GM18508 (cell line): ENCODE measurements around the gene CRYBG2.
"Not testable (repeated sequence)": the region's sequence is repeated elsewhere in the genome, so short reads cannot be mapped to it uniquely, and the experiment has no call there.

Experiments
- ATAC-seq: cut with Tn5 transposase; IDR thresholded peaks from one replicate; pipeline ENCODE4 v1.9.1; 2021; ENCODE audit warnings: moderate number of reproducible peaks; ENCODE audit not compliant: insufficient read depth, unreplicated experiment

The CRYBG2 gene

DNA sequence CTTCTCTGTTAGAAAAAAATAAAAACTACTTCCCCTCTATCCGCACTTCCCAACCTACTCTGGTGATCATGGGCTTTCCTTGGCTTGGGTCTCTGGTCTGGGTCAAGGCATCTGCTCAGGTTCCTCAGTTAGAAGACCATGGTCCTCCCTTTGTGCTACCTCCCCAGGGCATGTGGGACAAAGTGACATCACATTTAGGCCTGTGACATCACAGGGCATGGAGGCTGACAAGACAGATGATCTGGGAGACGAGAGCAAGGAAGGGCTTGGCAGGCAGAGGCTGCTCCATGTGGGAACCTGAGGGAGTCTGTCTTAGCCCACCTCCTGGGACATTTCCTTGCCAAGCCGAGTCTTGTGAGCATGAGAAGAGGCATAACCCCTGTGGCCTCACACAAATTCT is 18.7 kb upstream of the CRYBG2 start, which contains the start of gene ZNF683:
Gene ZNF683 (minus strand): TSS at position 140 of the 400 bp plus-strand sequence. CDS start 4,179 bp downstream, outside the sequence.
- not testable (repeated sequence) for ATAC-seq

DNA sequence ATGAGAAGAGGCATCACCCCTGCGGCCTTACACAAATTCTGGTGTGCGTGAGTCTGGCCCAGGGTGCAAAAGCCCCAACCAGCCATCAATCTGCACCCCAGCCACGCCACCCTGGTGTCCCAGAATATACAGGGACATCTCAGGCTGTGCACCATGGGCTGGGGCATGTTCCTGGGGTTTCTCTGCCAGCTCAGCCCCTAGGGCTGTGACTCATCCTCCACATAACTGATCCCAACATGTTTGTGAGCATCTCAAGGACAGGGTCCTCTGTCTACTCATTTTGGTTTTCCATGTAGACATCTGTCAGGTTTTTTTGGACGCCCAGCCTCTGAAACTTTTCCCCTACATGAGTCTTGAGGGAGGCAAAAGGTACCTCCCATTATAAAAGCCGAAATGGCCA is 18.1 kb upstream of the CRYBG2 start:
- ATAC-seq, result no peak

DNA sequence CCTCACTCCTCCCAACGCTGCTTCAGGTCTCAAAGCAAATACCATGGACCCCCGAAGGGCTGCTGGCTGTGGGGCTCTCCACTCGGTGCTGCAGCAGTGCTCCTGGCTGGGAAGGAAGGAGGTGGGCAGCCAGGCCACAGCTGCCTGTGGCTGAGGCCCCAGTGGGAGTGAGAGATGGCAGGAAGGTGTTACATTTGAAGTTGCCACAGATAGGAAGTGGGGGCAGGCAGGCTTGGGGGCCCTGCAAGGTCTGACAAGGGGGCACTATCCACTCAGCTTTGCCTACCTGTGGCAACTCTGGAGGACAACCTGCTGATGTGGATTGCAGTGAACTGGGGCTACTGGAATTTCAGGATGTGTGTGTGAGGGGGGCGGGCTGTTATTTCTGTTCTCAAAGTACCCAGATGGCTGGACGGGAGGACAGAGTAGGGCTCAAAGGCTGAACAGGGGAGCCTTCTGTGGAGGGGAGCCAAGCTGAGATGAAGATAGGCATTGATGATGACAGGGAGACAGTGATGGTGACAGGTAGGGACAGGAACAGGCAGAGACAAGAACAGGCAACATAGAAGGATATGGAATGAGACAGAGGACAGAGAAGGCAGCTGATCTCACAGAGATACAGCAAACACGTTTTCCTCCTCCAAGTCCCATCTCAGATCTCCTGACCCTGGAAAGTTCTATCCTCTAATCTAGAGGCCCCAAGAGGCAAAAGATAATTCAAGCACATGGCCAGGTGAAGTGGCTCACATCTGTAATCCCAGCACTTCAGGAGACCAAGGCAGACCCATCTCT is 16.9 kb upstream of the CRYBG2 start:
- no peak for ATAC-seq

DNA sequence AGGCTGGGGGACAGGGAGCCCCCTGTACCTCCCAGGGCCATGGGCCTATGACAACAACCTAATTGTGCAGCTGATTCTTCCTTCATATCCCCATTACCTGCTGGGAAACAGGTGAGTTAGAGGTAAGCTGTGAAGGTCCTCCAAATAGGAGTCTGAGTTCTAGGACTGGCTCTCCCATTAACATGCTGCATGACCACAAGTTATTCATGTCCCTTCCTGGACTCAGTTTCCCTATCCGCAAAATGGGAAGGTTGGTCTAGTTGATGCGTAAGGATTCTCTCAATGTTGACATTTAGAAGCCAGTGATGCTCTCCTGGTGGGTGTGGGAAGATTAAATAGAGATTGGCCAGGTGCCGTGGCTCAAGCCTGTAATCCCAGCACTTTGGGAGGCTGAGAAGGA is 14.6 kb upstream of the CRYBG2 start:
- no peak for ATAC-seq

DNA sequence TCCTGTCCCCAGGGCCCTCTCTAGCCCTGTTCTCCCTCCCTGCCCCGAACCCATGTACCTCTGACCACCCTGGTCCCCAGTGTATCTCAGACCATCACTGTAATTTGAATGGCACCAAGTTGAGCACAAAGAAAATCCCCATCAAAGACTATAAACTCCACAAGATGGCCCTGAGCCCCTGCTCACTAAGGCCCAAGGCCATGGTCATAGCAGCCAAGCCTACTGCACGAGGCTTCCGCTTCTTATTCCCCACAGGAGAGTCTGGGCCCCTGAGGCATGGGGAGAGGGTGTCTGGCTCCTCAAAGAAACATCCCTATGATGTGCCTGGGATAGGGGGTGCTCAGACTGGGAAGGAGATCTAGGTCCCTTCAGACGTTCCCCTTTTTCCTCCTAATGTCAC is 14.1 kb upstream of the CRYBG2 start:
- ATAC-seq, result no peak

DNA sequence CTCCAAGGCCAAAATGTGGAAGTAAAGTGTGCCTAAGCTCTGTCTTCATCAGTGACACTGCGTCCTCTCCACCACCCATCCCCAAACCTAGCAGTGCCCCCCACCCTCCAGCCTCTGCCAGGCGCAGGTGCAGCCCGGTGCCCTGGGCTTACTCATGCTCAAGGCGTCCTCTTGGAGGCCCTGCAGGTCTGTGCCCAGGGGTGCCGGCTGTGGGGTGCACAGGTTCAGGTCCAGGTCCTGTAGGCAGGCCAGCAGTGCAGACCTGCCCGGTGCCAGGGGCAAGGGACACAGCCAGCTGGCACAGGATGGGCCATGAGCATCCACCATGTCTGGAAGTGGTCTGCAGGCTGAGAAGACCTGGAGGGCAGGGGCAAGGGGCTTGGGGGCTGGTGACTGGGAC is 13.5 kb upstream of the CRYBG2 start:
- no peak for ATAC-seq

DNA sequence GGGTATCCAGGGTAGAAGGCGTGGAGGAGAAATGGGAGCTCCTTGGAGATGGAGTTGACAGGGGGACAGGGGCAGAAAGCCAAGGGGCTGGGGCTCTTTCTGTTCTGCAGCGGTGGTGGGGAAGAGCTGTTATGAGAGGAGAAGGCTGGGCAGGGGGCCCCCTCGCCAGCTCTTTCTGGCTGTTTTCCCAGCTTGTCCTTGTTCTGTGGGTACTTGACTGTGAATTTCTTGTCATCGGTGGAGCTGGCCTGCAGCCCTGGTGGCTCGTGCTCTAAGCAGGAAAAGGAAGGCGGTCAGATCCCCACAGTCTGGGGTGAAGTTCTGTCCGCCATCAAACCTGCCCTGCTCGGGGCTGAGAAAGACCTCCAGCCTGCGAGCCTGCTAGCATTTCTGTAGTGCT is 11.0 kb upstream of the CRYBG2 start:
- ATAC-seq, result no peak

DNA sequence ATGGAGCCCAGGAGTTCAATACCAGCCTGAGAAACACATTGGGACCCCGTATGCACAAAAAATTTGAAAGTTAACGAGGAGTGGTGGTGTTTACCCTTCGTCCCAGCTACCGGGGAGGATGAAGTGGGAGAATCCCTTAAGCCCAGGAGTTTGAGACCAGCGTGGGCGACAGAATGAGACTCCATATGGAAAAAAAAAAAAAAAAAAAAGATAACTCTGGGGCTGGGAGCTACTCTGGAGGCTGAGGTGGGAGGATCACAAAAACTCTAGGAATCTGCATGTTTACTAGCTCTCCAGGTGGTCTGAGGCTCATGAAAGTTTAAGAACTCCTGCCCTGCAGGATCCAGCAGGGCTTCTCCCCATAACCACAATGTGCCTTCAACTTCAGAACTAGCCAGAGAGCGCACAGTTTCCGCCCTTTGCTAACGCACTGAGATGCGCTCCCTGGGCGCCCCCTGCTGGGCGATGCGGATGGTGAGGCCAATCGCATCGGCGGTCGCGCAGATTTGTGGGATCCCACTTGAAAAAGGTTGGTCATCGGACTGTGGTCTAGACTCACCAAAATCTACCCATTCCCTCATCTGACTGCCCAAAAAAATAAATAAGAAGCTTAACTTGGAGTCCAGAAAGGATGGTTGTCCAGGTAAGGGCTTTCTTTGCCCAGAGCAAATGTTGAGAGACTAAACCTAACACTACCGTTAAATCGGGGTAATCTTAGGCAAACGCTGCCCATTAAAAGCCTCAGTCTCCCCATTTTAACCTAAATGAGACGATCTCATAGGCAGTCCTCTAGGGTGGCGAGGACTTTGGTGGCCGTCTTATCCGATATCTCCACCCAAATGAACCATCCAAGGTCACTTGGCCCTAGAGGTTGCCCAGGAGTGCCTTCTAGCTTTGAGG is 9.9 kb upstream of the CRYBG2 start:
- ATAC-seq, result no peak

DNA sequence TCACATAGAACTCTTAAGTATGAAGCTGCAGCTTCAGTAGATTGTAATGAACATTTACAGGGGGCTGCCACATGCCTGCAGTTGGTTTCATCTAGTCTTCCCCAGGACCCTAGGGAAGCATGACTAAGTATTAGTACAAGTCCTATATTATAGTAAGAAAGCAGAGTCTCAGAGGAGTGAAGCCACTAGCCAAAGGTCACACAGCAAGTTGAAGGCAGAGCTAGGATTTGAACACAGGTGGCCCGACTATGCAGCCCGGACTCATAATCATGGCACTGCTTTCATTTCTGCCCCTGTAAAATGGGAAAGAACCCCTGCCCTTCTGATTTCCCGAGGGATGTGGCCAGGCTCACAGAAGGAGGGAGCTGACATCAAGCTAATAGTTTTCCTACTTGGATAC is 8.4 kb upstream of the CRYBG2 start:
- ATAC-seq, result no peak

DNA sequence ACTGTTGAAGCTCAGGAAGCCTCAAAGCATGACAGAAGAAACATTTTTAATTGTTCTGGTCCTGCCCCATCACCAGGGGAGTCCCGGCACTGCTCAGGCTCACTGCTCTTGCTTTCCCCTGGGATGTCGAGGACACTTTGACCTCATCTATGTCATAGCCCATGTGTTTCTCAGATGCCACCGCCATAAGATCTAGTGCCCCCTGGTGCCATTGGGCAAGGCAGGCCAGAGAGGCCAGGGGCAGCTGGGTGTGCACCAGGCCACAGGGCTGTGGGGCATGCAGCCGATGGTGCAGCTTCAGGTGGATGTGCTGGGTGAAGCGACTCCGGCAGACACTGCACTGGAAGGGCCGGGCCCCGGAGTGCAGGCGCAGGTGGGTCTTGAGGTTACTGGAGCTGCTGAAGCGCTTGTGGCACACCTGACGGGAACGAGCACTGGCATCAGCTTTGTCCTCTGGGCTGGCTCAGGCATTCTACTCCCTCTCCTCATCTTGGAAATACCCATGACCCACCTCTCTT is 7.7 kb upstream of the CRYBG2 start:
- no peak for ATAC-seq

DNA sequence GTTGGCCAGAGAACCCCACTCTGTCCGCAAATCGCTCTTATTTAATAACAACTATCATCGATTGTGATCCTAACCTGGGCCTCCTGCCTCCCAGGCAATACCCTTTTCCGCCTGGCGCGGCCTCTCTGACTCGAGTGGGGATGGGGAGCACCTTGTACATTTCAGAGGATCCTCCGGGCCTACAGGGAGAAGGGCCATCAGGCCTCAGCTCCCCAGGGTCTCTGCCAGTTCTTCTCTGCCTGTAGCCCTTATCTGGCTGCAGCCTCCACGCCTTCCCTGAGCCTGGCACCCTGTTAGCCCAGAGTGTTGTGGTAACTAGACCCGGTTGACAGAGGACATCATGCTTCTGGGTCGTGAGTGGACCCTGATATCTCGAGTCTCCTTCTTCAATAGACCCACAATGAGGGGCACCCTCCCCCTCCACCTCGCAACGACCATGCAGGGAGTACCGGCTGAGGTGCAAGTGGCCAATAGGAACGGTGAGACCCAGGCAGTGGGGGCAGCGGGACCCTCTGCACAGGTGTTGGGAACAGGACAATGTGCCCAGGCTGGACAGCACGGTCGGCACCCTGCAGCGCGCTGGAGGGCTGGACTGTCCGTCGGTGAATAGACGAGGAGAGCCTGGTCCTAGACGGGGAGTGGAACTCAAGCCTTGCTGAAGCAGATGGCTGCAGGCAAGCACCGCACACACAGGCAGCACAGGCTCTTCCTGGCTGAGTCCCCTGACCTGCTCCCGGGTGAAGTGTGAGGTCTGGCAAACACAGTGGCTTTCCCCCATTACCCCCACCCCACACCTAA is 7.1 kb upstream of the CRYBG2 start:
- ATAC-seq, result no peak

DNA sequence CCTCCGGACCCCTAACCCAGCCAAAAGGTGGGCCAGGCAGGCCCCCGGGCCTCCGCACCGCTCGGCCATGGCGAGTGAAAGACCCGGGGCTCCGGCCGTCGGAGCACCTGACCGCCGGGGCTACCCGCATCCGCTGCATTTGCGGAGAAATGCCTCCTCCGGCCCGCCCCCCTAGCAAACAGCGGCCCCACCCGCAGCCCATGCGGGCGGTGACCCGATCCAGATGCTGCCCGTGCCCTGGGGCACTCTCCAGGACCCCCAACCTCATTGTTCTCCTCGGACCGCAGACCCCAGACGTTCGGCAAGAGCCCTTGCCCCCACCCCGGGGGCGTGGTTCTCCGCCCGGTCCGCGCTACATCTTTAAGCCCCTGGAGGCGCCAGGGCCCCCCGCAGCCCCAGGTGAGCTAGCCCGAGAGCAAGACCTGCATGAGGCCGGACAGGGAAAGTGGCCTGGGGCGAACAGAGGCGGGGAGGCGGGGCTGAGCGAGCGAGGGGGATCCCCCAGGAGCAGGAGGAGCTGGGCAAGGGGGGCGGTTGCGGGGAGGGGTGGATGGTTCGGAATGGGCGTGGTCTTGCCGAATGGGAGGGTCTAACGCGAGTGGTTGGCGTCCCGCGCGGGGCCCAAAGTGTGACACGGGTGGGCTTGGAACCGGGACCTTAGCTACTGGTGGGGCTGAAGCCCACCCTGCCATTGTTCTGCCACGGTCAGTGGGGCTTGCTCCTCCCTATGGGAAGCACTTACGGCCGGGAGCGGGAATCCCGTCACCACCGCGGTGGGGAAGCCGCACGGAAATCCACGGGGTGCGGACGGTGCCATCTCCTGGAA is 6.3 kb upstream of the CRYBG2 start:
- ATAC-seq, result no peak

DNA sequence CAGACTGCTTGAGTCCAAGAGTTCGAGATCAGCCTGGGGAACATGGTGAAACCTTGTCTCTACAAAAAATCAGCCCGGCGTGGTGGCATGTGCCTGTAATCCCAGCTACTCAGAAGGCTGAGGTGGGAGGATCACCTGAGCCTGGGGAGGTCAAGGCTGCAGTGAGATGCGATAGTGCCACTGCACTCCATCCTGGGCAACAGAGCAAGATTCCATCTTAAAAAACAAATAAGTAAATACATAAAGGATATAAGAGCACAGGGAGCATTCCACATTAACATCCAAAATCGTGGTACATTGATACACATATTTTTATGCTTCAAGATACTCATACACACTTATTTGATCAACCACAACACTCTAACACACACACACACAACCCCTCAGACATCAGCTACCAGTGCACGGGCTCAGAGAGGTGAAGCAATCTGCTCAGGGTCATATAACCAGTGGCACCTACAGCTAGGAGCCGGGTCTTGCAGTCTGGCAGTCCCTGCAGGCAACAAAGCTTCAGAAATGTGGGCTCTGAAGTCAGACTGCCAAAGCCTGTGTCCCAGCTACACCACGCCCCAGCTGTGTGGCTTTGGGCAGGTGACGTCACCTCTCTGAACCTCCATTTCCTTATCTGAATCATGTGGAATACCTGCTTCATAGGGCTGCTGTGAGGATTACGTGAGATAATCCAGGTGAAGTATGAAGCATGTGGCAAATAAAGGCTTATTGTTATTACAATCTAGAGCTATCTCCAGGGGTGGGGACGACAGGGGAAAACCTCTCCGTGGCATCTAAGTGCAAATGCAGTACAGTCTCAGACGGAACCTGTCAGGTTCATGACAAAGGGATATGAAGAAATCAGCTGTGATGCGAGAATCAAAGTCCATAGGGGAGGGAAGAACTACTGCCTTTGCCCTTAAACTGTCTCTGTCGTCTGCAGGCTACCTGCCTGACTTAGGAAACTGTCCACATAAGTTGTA is 4.8 kb upstream of the CRYBG2 start:
- no peak for ATAC-seq

DNA sequence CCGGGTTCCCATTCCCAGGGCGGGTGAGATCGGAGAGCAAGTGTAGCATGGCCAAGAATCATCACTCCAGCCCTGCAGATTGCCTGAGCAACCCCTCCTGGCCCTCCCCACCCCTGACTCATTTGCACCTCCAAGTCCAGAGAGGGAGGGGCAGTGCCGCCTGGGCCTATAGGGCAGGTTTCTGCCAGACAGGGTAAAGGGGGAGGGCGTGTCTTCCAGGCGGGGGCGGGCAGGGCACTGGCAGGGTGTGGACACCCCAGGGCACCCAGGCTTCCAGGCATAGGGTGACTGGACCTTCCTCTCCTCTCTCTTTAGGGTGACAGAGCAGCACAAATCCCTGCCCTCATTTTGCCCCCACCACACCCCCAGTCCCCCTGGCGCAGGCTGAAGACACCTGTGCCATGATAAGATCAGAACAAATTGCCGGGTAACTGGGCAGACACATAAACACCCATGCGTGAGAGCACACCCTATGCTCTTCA is 3.2 kb upstream of the CRYBG2 start:
- no peak for ATAC-seq

DNA sequence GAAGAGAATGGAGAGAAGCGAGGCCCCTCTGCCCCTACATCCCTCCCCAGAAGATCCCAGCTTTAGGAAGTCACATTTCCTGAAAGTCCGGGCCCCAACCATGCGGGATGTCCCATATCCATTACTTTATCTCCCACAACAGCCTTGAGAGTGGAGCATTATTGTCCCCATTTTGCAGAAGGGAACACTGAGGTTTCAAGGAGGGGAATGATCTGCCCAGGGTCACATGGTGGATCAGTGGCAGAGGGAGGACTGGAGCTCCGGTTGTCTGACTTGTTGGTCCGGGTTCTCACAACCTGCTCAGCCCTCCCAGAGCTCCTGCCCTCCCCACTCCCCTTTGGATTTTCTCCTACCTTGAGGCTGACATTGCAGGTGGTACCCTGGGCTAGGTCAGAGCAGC is 2.2 kb upstream of the CRYBG2 start:
- no peak for ATAC-seq

DNA sequence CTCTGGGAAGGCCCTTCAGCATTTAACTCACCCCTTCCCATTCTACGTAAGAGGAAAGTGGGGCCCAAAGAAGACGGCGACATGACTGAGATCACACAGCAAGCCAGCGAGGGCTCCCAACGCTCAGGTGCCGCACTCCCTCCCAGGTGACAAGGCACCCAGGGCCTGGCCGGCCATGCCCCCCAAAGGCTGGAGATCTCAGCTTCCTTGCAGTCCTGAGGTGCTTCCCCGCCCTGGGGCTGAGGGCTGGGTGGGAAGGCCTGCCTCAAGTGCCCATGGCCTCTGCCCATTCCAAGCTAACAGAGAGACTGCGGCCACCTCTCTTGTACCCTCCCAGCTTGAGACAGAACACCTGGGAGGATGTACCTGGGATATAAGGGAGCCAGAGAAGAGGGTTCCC is 1.0 kb upstream of the CRYBG2 start:
- no peak for ATAC-seq

DNA sequence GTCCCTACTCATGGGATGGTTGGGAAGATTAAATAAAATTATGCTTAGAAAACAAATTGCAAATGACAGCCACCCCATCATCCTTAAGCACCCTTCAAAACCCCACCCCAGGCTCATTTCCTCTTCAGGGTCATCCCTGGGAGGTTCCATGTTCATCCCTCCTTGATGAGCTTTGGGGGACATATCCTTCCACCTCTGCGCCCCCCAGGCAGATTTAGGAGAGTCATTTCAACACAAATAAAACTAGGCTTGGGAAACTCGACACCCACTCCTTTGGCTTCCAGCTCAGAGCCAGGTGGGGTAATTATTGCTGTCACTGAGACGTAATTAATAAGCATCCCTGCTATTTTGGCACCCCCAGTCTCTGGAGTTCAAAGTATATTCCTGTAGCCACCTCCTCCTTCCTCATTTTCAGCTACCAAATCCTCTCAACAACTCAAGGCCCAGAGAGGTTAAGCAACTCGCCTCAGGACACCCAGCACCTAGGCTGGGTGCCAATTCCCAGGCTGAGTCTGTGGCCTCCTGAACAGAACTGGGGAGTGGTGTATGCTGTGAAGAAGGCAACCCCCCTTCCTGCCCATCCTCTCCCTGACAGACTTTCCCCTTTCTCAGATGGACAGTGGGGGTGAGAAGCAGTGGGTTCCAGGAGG is 595 bp downstream of the CRYBG2 start:
- ATAC-seq, result no peak

DNA sequence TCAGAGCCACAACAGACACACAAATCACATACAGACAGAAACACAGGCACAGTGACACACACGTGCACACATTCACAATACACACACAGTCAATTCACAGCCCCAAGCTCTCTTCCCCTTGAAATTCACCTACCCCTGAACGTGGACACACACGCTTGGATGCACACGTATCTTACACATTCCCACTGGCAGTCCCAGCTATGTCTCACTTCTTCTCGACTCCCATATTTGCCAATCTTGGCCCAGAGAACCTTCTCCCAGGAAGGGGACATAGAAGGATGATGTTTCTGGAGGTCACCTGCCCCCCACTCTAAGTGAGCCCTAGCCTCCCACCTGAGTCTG is 1.6 kb downstream of the CRYBG2 start:
- no peak for ATAC-seq
